Measurements from ENCODE around the gene IPO5.

DNA sequence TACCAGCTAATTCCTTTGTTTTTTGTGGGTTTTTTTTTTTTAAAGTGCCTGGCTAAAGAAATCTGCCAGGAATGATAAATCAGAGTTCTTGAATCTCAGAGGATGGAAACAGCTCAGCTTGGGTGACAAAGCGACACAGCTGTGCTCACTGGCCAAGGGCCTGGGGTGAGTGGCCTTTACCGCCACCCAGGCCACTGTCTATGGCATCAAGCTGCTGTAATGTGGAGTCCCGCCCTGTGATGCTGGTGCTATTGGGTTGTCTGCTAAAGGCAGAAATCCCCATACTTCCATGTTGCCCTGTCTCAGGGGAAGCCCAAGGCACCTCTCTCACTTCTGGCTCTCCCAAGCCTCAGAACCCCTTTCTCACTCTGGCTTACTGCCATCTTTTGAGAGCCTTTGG lies 106.8 kb downstream of the IPO5 start:
- TF ChIP-seq, protein P1, sequence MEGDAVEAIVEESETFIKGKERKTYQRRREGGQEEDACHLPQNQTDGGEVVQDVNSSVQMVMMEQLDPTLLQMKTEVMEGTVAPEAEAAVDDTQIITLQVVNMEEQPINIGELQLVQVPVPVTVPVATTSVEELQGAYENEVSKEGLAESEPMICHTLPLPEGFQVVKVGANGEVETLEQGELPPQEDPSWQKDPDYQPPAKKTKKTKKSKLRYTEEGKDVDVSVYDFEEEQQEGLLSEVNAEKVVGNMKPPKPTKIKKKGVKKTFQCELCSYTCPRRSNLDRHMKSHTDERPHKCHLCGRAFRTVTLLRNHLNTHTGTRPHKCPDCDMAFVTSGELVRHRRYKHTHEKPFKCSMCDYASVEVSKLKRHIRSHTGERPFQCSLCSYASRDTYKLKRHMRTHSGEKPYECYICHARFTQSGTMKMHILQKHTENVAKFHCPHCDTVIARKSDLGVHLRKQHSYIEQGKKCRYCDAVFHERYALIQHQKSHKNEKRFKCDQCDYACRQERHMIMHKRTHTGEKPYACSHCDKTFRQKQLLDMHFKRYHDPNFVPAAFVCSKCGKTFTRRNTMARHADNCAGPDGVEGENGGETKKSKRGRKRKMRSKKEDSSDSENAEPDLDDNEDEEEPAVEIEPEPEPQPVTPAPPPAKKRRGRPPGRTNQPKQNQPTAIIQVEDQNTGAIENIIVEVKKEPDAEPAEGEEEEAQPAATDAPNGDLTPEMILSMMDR (IDR thresholded peaks at IDR 0.05; ENCODE audit: insufficient read depth, low read length, poor library complexity, severe bottlenecking), result no peak
- TF ChIP-seq EZH2phosphoT487 (conservative IDR thresholded peaks at IDR 0.05; ENCODE audit: low read length), result no peak
